Erythroblast (primary cell): Measurements from ENCODE around the gene IL3RA.

Experiments used
- GATA1 ChIP-seq: IDR thresholded peaks from 2 replicates; pipeline ENCODE4 v1.6.1; 2011; ENCODE audit warnings: low read depth, mild to moderate bottlenecking, control low read depth, low read length, moderate library complexity
- POLR2A ChIP-seq: IDR thresholded peaks from 2 replicates; pipeline ENCODE4 v1.6.1; 2011; ENCODE audit warnings: mild to moderate bottlenecking, low read length

- no peak for TF ChIP-seq POLR2A
- TF ChIP-seq GATA1: no peak
Observed at GRCh38 chrX:1412551-1413161, 76.1 kb downstream of the IL3RA start.
